Embryonic facial prominence (tissue), 1 donor: ENCODE results near the gene GPC1.

Experiments
- DNase-seq: peaks from one replicate; pipeline ENCODE4 v3.0.0-alpha.2; 2016; ENCODE audit errors: extremely low spot score

Gene GPC1

GRCh38 chr2:240513549-240514287 lies 78.3 kb downstream of the GPC1 start:
- no peak for DNase-seq

DNA sequence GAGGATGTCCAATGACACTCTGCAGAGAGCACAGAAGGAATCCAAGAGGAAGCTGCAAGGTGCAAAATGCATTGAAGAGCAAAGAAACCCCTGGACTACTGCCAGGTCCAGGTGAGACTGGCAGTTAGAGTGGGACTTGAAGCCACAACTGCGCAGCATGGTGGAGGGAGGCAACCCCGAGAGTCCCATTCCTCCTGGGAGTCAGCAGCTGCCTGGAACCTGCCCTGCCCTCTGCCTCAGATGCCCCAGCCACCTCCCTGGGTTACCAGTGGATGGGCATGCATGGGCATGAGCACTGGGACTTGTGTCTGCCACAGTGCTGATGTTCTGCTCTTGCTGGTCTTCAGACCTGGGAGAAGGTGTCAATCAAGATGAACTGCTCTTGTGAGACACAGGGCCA lies 79.2 kb downstream of the GPC1 start:
- no peak for DNase-seq

DNA sequence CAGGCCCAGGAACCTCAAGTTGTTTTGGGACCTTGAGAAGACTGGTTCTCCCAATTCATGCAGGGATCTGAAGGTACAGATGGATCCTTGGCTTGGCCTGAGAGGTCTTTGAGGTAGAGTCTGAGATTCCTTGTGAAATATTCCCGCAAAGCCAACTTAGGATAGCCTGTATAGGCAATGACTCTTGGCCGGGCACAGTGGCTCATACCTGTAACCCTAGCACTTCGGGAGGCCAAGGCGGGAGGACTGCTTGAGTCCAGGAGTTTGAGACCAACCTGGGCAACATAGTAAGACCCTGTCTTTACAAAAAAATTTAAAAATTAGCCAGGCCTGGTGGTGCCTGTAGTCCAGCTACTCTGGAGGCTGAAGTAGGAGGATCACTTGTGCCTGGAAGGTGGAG lies 81.9 kb downstream of the GPC1 start:
- no peak for DNase-seq
